Sigmoid colon (tissue), 7 donors: Measurements from ENCODE around the gene NTRK3. TPM values are rescaled to one million over a fixed set of nuclear protein-coding genes. Genes with fewer than 3 reads are reported as not detected.

Experiments used
- DNase-seq: peaks from one replicate; pipeline ENCODE4 v3.0.0-alpha.2; 2019
- H3K27ac ChIP-seq, 4 donors: fragments of 200-600 bp; sonication (generic); one replicate each; pipeline ENCODE4 v1.5.1; 2016 to 2019; ENCODE audit warnings: mild to moderate bottlenecking in 1 of 4
- H3K27me3 ChIP-seq, 3 donors: fragments of 200-600 bp; sonication (generic); one replicate each; pipeline ENCODE4 v1.5.1; 2019; ENCODE audit warnings: mild to moderate bottlenecking in 1 of 3
- H3K36me3 ChIP-seq, 4 donors: fragments of 200-600 bp; sonication (generic); one replicate each; pipeline ENCODE4 v1.5.1; 2016 to 2019
- H3K4me1 ChIP-seq, 4 donors: fragments of 200-600 bp; sonication (generic); one replicate each; pipeline ENCODE4 v1.5.1; 2017 to 2019
- H3K4me3 ChIP-seq, 4 donors: fragments of 200-600 bp; sonication (generic); one replicate each; pipeline ENCODE4 v1.5.1; 2017 to 2019; ENCODE audit warnings: mild to moderate bottlenecking in 2 of 4, moderate library complexity in 1 of 4
- H3K9me3 ChIP-seq, 4 donors: fragments of 200-600 bp in 3 of 4; sonication (generic) in 3 of 4; one replicate each; pipeline versions ENCODE4 v1.5.1 to v1.6.1; 2013 to 2019
- CTCF ChIP-seq, 4 experiments: fragments of 450-650 bp in 3 of 4; fragments of 200-600 bp in 1 of 4; IDR thresholded peaks; one replicate each; pipeline ENCODE4 v1.5.1; 2016 to 2019; ENCODE audit warnings: antibody characterized with exemption in 4 of 4, mild to moderate bottlenecking in 3 of 4, moderate library complexity in 2 of 4
- EP300 ChIP-seq, 4 donors: sonication (generic); formaldehyde crosslinking; IDR thresholded peaks; one replicate each; pipeline ENCODE4 v1.6.1; 2017; ENCODE audit warnings: antibody characterized with exemption in 4 of 4
- POLR2A ChIP-seq, 2 donors: fragments of 450-650 bp; IDR thresholded peaks; one replicate each; pipeline ENCODE4 v1.6.1; 2016; ENCODE audit warnings: antibody characterized with exemption in 2 of 2, mild to moderate bottlenecking in 2 of 2, moderate library complexity in 2 of 2
- POLR2AphosphoS5 ChIP-seq, 4 donors: sonication (generic); formaldehyde crosslinking; IDR thresholded peaks; one replicate each; pipeline ENCODE4 v1.6.1; 2017; ENCODE audit warnings: antibody characterized with exemption in 4 of 4
- WGBS, 2 donors: extraction: QIAGEN DNeasy Blood & Tissue Kit; methylation state at CpG; one replicate each; pipeline ENCODE4 v1.1.7; 2013; 5-methylcytosine and 5-hydroxymethylcytosine counted together
- intact Hi-C: fragments of 100-400 bp; cut with DNase I; formaldehyde crosslinking; loops from one replicate; pipeline ENCODE4 v1.15.1; 2023
- polyA plus RNA-seq, 3 donors: library from polyadenylated mRNA; stranded (reverse); fragments of 200-250 nt; gene quantifications; one replicate each; pipeline ENCODE4 v1.2.3, GENCODE V29; 2013
- small RNA-seq, 3 donors: library from RNA; depleted of rRNA; stranded (forward); fragments of <200 nt; gene quantifications; one replicate each; pipeline ENCODE3, GENCODE V24; 2016
- total RNA-seq, 4 donors: library from RNA; depleted of rRNA; stranded (reverse); fragments of >200 nt; gene quantifications; one replicate each; pipeline ENCODE4 v1.1.0, GENCODE V29; 2016
- donor health status: healthy with polysubstance abuse.
- donor health status: Bipolar disorder and iron deficiency.
- donor health status: healthy.

The NTRK3 gene
- total and polyA plus RNA-seq, 7 donors = 1.1 to 13.0 (median 3.6) TPM; not detected in 2

- no peak for DNase-seq
- Histone ChIP-seq H3K27me3 (no peaks in the 10 kb centered on the region), H3K36me3 (no peaks in the 10 kb centered on the region), H3K4me3 (no peak overlapping the region), H3K4me1 (peaks cover 0 to 5% (median 0%) of the 10 kb centered on the region in 4 donors), H3K27ac (no peak overlapping the region), H3K9me3 (no peaks in the 10 kb centered on the region)
- no peak for TF ChIP-seq POLR2AphosphoS5 (IDR thresholded peaks at IDR 0.05)
- TF ChIP-seq EP300 (IDR thresholded peaks at IDR 0.05) = no peak
- TF ChIP-seq POLR2A (IDR thresholded peaks at IDR 0.05) = no peak
- no peak for TF ChIP-seq CTCF (IDR thresholded peaks at IDR 0.05)
- WGBS, 2 donors = 98 to 100% methylated on average over 1 of the region's 1 CpG
- intact Hi-C loops = no loop called here
Measured at GRCh38 chr15:87818756-87819155, 437.8 kb downstream of the NTRK3 start.

GRCh38 chr15:87817553-87817952 lies 439.0 kb downstream of the NTRK3 start:
- WGBS, 2 donors = 94 to 99% methylated on average over 1 of the region's 1 CpG
- Histone ChIP-seq H3K9me3 (no peaks in the 10 kb centered on the region), H3K36me3 (no peaks in the 10 kb centered on the region), H3K27ac (no peak overlapping the region), H3K27me3 (no peaks in the 10 kb centered on the region), H3K4me1 (peaks cover 0 to 5% (median 0%) of the 10 kb centered on the region in 4 donors), H3K4me3 (no peak overlapping the region)
- intact Hi-C loops = no loop called here
- TF ChIP-seq POLR2AphosphoS5 (IDR thresholded peaks at IDR 0.05) = no peak
- no peak for DNase-seq

GRCh38 chr15:87816811-87817210 lies 439.7 kb downstream of the NTRK3 start:
- DNase-seq = no peak
- peaks cover 0 to 5% (median 0%) of the 10 kb centered on the region in 4 donors for H3K4me1 ChIP-seq
- no peaks in the 10 kb centered on the region for H3K36me3 ChIP-seq
- H3K9me3 ChIP-seq = no peaks in the 10 kb centered on the region
- intact Hi-C loops = no loop called here
- no peaks in the 10 kb centered on the region for H3K27me3 ChIP-seq
- H3K4me3 ChIP-seq = no peak overlapping the region
- TF ChIP-seq POLR2A (IDR thresholded peaks at IDR 0.05) = no peak
- TF ChIP-seq EP300 (IDR thresholded peaks at IDR 0.05) = no peak
- no peak for TF ChIP-seq CTCF (IDR thresholded peaks at IDR 0.05)
- no peak for TF ChIP-seq POLR2AphosphoS5 (IDR thresholded peaks at IDR 0.05)
- 83 to 90% methylated on average over 5 of the region's 5 CpGs for WGBS, 2 donors
- no peak overlapping the region for H3K27ac ChIP-seq

- Histone ChIP-seq H3K36me3 (no peaks in the 10 kb centered on the region), H3K27me3 (no peaks in the 10 kb centered on the region), H3K9me3 (no peaks in the 10 kb centered on the region), H3K4me3 (no peak overlapping the region), H3K27ac (no peak overlapping the region), H3K4me1 (peaks cover 0 to 5% (median 0%) of the 10 kb centered on the region in 4 donors)
- TF ChIP-seq EP300 (IDR thresholded peaks at IDR 0.05) = no peak
- TF ChIP-seq POLR2AphosphoS5 (IDR thresholded peaks at IDR 0.05) = peak in 1 of 4 donors; percentile 29
- intact Hi-C loops = no loop called here
- WGBS, 2 donors = 68 to 78% methylated on average over 1 of the region's 1 CpG
- no peak for DNase-seq
Measured at GRCh38 chr15:87816016-87816415, 440.5 kb downstream of the NTRK3 start.

Small RNA genes within 50 kb of the gene (small RNA-seq; reads per million reads assigned to genes)
- 0 reads per million in 3 donors for gene MED28P6

Other genes starting within 250 kb of the NTRK3 start
- gene MRPL46, start 210.6 kb upstream of the NTRK3 start, total RNA-seq = 10 to 100 TPM; 15.9 to 46.6 (median 33.3) TPM
- gene MRPL46, start 210.6 kb upstream of the NTRK3 start, polyA plus RNA-seq = 10 to 100 TPM; 36.0 to 53.6 (median 45.8) TPM
- 10 to 100 TPM; 18.8 to 46.0 (median 38.4) TPM for gene MRPS11, start 211.0 kb upstream of the NTRK3 start, total RNA-seq
- 10 to 100 TPM; 56.6 to 84.6 (median 81.7) TPM for gene MRPS11, start 211.0 kb upstream of the NTRK3 start, polyA plus RNA-seq